IMR-90 (cell line): ENCODE measurements around the gene C10orf95. TPM values are rescaled to one million over a fixed set of nuclear protein-coding genes. Genes with fewer than 3 reads are reported as not detected.

ENCODE experiments used
- ATAC-seq: fragments of 200-7000 bp; cut with Tn5 transposase; 2 replicates; pipeline ENCODE4 v1.9.1; 2020; ENCODE audit warnings: low read depth, mild to moderate bottlenecking, moderate library complexity
- BruUV-seq: library from RNA; stranded (reverse); fragments of 400-500 nt; replicated peaks from 2 replicates; lab custom pipeline; 2021; lab: Mats Ljungman, UMichigan
- CTCF ChIA-PET: fragments of 300-600 bp; formaldehyde crosslinking; extraction: SDS; loops from one replicate; lab custom pipeline; 2021; ENCODE audit warnings: antibody characterized with exemption; lab: Yijun Ruan, JAX
- POLR2A ChIA-PET: fragments of 300-600 bp; sonication (Branson Sonifier 250); formaldehyde crosslinking; loops from one replicate; lab custom pipeline; 2022; ENCODE audit warnings: antibody characterized with exemption; ENCODE audit not compliant: unreplicated experiment; lab: Charles Lee
- DNase-seq: peaks from one replicate; pipeline ENCODE4 v3.0.0; 2013
- H2AFZ ChIP-seq: replicated peaks from 2 replicates; pipeline ENCODE3; 2013; ENCODE audit warnings: low read length, mild to moderate bottlenecking; ENCODE audit not compliant: poor library complexity
- H2AK5ac ChIP-seq: 2 replicates; pipeline ENCODE4 v1.6.1; 2013; ENCODE audit warnings: low read depth, low read length, inconsistent platforms
- H2AK9ac ChIP-seq: replicated peaks from 2 replicates; pipeline ENCODE3; 2013; ENCODE audit warnings: mild to moderate bottlenecking, low read depth, low read length, moderate library complexity; ENCODE audit not compliant: poor library complexity
- H2BK120ac ChIP-seq: 2 replicates; pipeline ENCODE4 v1.6.1; 2013; ENCODE audit warnings: low read depth, low read length, inconsistent platforms
- H2BK15ac ChIP-seq: 3 replicates; pipeline ENCODE4 v1.6.1; 2013; ENCODE audit warnings: low read depth, low read length, inconsistent platforms
- H2BK20ac ChIP-seq: 2 replicates; pipeline ENCODE4 v1.6.1; 2013; ENCODE audit warnings: low read depth, mild to moderate bottlenecking, inconsistent platforms, low read length, moderate library complexity
- H2BK5ac ChIP-seq: 2 replicates; pipeline ENCODE4 v1.6.1; 2013; ENCODE audit warnings: mild to moderate bottlenecking, low read depth, low read length, inconsistent platforms; ENCODE audit not compliant: poor library complexity, severe bottlenecking
- H3K14ac ChIP-seq: replicated peaks from 2 replicates; pipeline ENCODE4 v1.6.1; 2013; ENCODE audit warnings: low read depth, low read length, inconsistent platforms
- H3K18ac ChIP-seq: 2 replicates; pipeline ENCODE4 v1.6.1; 2013; ENCODE audit warnings: low read depth, low read length, control low read depth
- H3K23ac ChIP-seq: 2 replicates; pipeline ENCODE4 v1.6.1; 2013; ENCODE audit warnings: low read depth, low read length, inconsistent platforms
- H3K27ac ChIP-seq: 2 replicates; pipeline ENCODE4 v1.5.1; 2013; ENCODE audit warnings: mild to moderate bottlenecking, control low read depth, low read length; ENCODE audit not compliant: insufficient read depth
- H3K27me3 ChIP-seq: 2 replicates; pipeline ENCODE4 v1.6.1; 2013; ENCODE audit warnings: low read length; ENCODE audit not compliant: control insufficient read depth, insufficient read depth
- H3K36me3 ChIP-seq: 2 replicates; pipeline ENCODE4 v1.6.1; 2013; ENCODE audit warnings: low read length, mixed read lengths; ENCODE audit not compliant: control insufficient read depth, insufficient read depth
- H3K4ac ChIP-seq: 2 replicates; pipeline ENCODE4 v1.6.1; 2013; ENCODE audit warnings: low read depth, low read length, inconsistent platforms
- H3K4me1 ChIP-seq: 2 replicates; pipeline ENCODE4 v1.6.1; 2013; ENCODE audit warnings: low read length, mixed read lengths; ENCODE audit not compliant: control insufficient read depth, insufficient read depth
- H3K4me2 ChIP-seq: 2 replicates; pipeline ENCODE4 v1.6.1; 2013; ENCODE audit warnings: low read depth, mild to moderate bottlenecking, control low read depth, low read length, moderate library complexity
- H3K4me3 ChIP-seq: 2 replicates; pipeline ENCODE4 v1.5.1; 2013; ENCODE audit warnings: low read depth, mild to moderate bottlenecking, control low read depth, low read length, moderate library complexity; ENCODE audit not compliant: insufficient read depth
- H3K56ac ChIP-seq: 2 replicates; pipeline ENCODE4 v1.6.1; 2013; ENCODE audit warnings: low read length, inconsistent platforms; ENCODE audit not compliant: insufficient read depth; ENCODE audit errors: extremely low read depth
- H3K79me1 ChIP-seq, 2 experiments: 2 replicates each; pipeline ENCODE4 v1.6.1; 2013; ENCODE audit warnings: low read length in 2 of 2, inconsistent platforms in 1 of 2, low read depth in 1 of 2
- H3K9ac ChIP-seq: 2 replicates; pipeline ENCODE4 v1.6.1; 2013; ENCODE audit warnings: low read depth, low read length, control low read depth
- H3K9me1 ChIP-seq: 2 replicates; pipeline ENCODE4 v1.6.1; 2013; ENCODE audit warnings: low read length, inconsistent platforms; ENCODE audit not compliant: insufficient read depth
- H3K9me3 ChIP-seq: 2 replicates; pipeline ENCODE4 v1.6.1; 2013; ENCODE audit warnings: low read length; ENCODE audit not compliant: control insufficient read depth, insufficient read depth
- H4K20me1 ChIP-seq: 2 replicates; pipeline ENCODE4 v1.6.1; 2013; ENCODE audit warnings: low read length, inconsistent platforms; ENCODE audit not compliant: insufficient read depth
- H4K5ac ChIP-seq: 2 replicates; pipeline ENCODE4 v1.6.1; 2013; ENCODE audit warnings: mild to moderate bottlenecking, low read depth, low read length, control low read depth
- H4K8ac ChIP-seq, 2 experiments: 2 replicates each; pipeline ENCODE4 v1.6.1; 2013; ENCODE audit warnings: low read depth in 2 of 2, low read length in 2 of 2, control low read depth in 1 of 2, inconsistent platforms in 1 of 2
- H4K91ac ChIP-seq: 2 replicates; pipeline ENCODE4 v1.6.1; 2013; ENCODE audit warnings: low read depth, low read length, inconsistent platforms; ENCODE audit not compliant: insufficient read depth
- MAFK ChIP-seq: IDR thresholded peaks from 2 replicates; pipeline ENCODE4 v1.6.1; 2012; ENCODE audit warnings: low read depth, low read length, improper control_type of control experiment
- POLR2A ChIP-seq: IDR thresholded peaks from 2 replicates; pipeline ENCODE4 v1.6.1; 2012; ENCODE audit warnings: mild to moderate bottlenecking, low read depth, low read length
- RCOR1 ChIP-seq: IDR thresholded peaks from 2 replicates; pipeline ENCODE4 v1.6.1; 2012; ENCODE audit warnings: mild to moderate bottlenecking, low read length, improper control_type of control experiment; ENCODE audit not compliant: insufficient replicate concordance
- WGBS, 2 experiments: methylation state at CpG; one replicate each; pipeline versions ENCODE4 v1.1.5 to v1.1.7; 2013; ENCODE audit warnings: missing lambda C conversion rate in 2 of 2; ENCODE audit not compliant: insufficient read length in 1 of 2; ENCODE audit errors: extremely low coverage in 2 of 2; 5-methylcytosine and 5-hydroxymethylcytosine counted together
- dilution Hi-C: fragments of 300-500 bp; cut with HindIII; formaldehyde crosslinking; loops from one replicate; pipeline ENCODE4 v1.14.3; 2018; ENCODE audit warnings: low sequenced_read_pairs; ENCODE audit not compliant: unreplicated experiment
- in situ Hi-C: fragments of 300-500 bp; cut with MboI; formaldehyde crosslinking; loops from 3 replicates; pipeline ENCODE4 v1.14.3; 2019; ENCODE audit warnings: low sequenced_read_pairs, inconsistent platforms, mixed read lengths
- intact Hi-C: fragments of 100-400 bp; cut with micrococcal nuclease; formaldehyde crosslinking; loops from 2 replicates; pipeline ENCODE4 v1.10.0; 2022
- polyA plus RNA-seq, 3 experiments: library from polyadenylated mRNA; depleted of rRNA; stranded (reverse); fragments of >200 nt; gene quantifications; 2 replicates each; pipeline ENCODE4 v1.2.3, GENCODE V29; 2012; ENCODE audit warnings: low replicate concordance in 1 of 3
- total RNA-seq: library from RNA; depleted of rRNA; stranded (reverse); fragments of >200 nt; gene quantifications from 2 replicates; pipeline ENCODE4 v1.2.3, GENCODE V29; 2012

Gene C10orf95
- total and polyA plus RNA-seq, 2 of the 4 experiments (the other 2 are of a cell fraction), result not detected

DNA sequence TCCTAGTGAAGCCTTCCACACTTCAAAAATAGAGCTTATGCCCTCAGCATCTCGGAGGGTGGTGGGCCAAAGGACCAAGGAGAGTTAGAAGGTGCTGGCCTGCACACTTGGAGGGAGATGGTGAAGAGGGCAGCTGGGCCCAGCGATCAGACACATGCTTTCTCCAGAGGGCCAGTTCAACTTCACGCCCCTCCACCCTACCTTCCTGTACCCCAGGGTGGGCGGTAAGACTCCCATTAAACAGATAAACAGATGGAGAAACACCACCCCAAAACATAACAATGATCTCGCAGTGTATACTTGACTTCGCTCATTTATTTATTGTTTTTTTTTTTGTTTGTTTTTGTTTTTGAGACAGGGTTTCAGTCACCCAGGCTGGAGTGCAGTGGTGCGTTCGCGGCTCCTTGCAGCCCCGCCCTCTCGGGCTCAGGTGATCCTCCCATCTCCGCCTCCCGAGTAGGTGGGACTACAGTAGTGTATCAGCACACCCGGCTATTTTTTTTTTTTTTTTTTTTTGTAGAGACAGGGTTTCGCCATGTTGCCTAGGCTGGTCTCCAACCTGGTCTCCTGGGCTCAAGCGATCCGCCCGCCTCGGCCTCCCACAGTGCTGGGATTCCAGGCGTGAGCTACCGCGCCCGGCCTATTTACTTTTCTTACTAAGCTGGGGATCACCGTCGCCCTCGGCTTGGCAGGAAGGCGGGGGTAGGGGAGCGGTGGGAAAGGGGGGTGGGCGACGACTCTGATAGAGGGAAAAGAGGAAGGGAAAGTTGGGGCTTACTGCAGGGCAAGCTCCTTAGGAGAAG is 1.8 kb downstream of the C10orf95 start:
- Histone ChIP-seq H2BK20ac (no peak overlapping the region), H2BK5ac (no peak overlapping the region), H4K8ac (peak overlapping the region; percentile 70 to 98), H4K5ac (peak overlapping the region; percentile 77), H2AK9ac (peak overlapping the region; percentile 70), H3K23ac (peak overlapping the region; percentile 65; the same call in 1 of the 2 replicates), H3K4me1 (peaks cover 9% of the 10 kb centered on the region), H3K4me2 (peak overlapping the region; percentile 97), H3K9me1 (peaks cover 10% of the 10 kb centered on the region; the same call in 1 of the 2 replicates), H3K14ac (peak overlapping the region; percentile 34), H3K4me3 (peak overlapping the region; percentile 66), H3K9me3 (no peaks in the 10 kb centered on the region), H3K36me3 (no peaks in the 10 kb centered on the region), H3K27ac (no peak overlapping the region; the same call in 1 of the 2 replicates), H2AK5ac (peak overlapping the region; percentile 89), H2AFZ (peak overlapping the region; percentile 99), H3K56ac (no peak overlapping the region), H3K18ac (no peak overlapping the region), H3K9ac (peak overlapping the region; percentile 70), H3K4ac (peak overlapping the region; percentile 47), H4K91ac (no peak overlapping the region; the same call in 1 of the 2 replicates), H2BK120ac (no peak overlapping the region; the same call in 1 of the 2 replicates), H3K27me3 (no peaks in the 10 kb centered on the region; the same call in 1 of the 2 replicates), H3K79me1 (peaks cover 4% of the 10 kb centered on the region in 2 experiments; a peak in 2 of 4 replicates), H2BK15ac (0 out of 3 replicates have a peak overlapping the region, but pooled peaks have one; percentile 11), H4K20me1 (no peaks in the 10 kb centered on the region; the same call in 1 of the 2 replicates)
- dilution Hi-C loops (no loop called here), intact Hi-C loops (no loop called here), in situ Hi-C loops (no loop called here)
- ChIA-PET CTCF (no interaction called here), POLR2A (no interaction called here)
- BruUV-seq, result no TSS peak
- no CpG with 5 or more reads among the region's 30 CpGs for WGBS, 2 experiments
- ATAC-seq (no peak), DNase-seq (no peak)
- TF ChIP-seq MAFK, result no peak
- TF ChIP-seq POLR2A, result no peak
- no peak for TF ChIP-seq RCOR1
